Activated CD4-positive, CD25-positive, alpha-beta regulatory T cell treated with anti-CD3 and anti-CD28 coated beads, Interleukin-2, amount 50 U/mL, for 16 hours (primary cell): Measurements from ENCODE around the gene EEF1A2.
A peak's percentile ranks its signal among the peaks of the same experiment; 100 is the strongest.

Experiments used
- DNase-seq: peaks from one replicate; pipeline ENCODE4 v3.0.0-alpha.2; 2020; ENCODE audit warnings: low read depth, low spot score

The EEF1A2 gene

DNA sequence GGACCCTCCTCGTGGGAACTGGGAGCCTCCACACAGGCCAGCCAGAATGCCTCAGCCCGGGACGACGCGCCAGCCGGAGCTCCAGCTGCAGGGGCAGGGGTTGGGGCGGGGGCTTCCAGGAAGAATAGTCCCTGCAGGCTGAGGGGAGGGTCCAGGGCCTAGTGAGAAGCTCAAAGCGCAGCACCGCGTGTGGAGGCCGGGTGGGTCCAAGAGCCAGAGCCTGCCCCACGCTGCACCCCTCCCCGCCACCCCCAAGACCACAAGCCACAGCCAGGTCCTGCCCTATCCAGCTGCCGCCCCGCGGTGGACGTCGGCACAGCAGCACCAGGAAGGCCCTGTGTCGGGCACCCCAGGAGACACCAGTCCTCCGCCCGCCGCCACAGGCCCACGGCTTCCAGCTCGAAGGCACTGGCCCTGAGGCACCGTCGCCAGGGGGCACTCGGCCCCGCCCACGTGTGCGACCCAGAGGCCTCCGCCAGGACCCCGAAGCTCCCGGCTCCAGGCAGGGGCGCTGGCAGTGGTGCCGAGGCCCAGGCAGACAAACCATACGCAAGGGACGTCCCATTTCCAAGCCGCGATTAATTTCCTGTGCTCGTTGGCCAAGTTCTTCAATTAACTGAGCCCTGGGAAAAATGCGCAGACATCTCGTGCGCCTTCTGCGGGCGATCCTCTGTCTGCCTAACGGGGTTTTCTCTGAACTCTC, 45.9 kb downstream of the EEF1A2 start:
- DNase-seq = no peak

DNA sequence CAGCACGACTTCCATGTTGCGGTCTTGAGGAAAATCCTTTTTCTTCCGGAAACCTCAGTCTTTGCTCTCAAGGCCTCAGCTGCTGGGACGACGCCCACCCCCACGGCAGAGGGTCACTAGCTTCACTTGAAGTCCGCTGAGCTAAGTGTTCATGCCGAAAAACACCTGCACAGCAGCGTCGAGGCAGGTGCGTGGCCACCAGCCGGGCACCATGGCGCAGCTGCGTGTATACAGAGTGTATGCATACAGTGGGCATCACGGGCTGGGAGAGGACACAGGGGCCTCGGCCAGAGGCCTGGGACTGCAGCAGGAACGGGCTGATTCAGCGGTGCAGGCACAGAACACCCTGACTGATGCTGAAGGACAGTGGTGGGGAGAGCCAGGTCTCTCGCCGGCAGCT, 46.5 kb downstream of the EEF1A2 start:
- no peak for DNase-seq

DNA sequence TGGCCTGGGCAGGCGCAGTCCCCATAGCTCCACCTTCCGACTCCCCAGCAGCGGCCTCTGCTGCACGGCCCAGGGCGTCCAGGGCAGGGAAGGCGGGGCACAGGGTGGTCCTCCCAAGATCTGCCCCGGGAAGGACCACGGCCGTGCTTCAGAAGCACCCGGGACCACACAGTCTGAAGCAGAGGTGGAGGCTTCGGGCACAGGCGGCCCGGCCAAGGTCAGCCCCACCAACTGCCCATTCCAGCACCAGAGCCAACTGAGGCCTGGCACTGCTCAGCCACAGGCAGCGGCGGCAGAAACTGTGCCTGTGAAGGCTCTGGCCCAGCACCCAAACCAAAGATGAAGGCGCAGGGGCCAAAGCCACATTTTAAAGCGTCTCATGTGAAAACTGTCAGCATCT, 47.1 kb downstream of the EEF1A2 start:
- DNase-seq = no peak

GRCh38 chr20:63449796-63450730, 48.8 kb downstream of the EEF1A2 start:
- no peak for DNase-seq

- DNase-seq = no peak
Observed at GRCh38 chr20:63449025-63449424, 49.9 kb downstream of the EEF1A2 start.

DNA sequence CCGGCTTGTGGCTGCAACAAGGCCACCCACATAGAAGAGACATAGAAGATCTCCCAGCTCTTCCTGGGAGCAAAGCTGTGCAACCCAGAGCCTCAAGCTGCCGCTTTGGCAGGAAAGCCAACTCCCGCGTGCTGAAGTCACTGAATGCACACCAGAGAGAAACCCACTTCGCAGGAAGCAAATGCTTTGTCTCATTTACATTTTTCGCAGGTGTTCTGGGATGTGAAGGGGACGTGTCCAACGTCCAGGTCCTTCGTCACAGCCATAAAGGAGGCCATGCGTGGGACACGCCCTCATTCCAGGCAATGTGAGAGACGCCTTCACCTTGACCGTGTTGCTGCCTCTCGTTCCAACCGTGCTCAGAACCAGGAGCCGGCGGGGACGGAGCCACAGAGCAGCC, 50.9 kb downstream of the EEF1A2 start:
- no peak for DNase-seq

GRCh38 chr20:63447320-63447719, 51.6 kb downstream of the EEF1A2 start:
- DNase-seq = no peak

GRCh38 chr20:63446216-63447024, 52.5 kb downstream of the EEF1A2 start:
- DNase-seq = no peak

- DNase-seq = no peak
Observed at GRCh38 chr20:63445075-63445734, 53.7 kb downstream of the EEF1A2 start.

GRCh38 chr20:63444548-63444947, 54.3 kb downstream of the EEF1A2 start:
- DNase-seq = no peak

DNA sequence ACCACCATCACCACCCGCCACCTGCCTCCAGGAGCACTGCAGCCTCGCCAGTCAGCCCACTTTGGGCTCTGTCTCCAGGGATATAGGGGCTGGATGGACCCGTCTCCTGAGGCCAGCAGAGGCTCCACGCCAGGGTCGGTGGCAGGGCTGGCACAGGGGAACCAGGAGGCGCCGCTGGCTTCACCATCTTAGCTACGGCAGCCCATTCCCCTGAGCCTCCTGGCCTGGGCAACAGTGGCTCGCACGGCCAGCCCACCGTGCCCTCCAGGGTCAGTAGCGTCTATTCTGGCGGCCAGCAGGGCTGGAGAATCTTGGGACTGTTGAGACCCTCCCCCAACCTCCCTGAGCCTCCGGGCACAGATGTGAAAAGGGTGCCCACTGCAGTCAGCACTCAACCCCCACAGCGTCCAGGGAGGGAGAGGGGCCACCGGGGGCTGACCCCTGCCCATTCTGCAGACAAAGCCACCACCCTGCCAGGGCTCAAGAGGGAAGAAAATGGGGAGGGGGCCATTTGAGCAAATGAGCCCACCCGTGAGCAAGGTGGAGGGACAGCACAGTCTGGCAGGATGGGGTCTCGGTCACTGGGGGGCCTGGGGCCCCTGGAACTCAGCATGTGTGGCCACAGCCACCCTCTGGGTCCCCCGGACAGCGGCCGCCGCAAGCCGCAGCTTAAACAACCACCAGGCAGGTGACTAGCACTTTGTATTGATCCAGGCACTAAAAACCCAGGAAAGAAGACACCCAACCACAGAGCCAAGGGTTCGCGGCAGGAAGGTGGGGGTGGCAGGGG, 55.1 kb downstream of the EEF1A2 start:
- no peak for DNase-seq

DNA sequence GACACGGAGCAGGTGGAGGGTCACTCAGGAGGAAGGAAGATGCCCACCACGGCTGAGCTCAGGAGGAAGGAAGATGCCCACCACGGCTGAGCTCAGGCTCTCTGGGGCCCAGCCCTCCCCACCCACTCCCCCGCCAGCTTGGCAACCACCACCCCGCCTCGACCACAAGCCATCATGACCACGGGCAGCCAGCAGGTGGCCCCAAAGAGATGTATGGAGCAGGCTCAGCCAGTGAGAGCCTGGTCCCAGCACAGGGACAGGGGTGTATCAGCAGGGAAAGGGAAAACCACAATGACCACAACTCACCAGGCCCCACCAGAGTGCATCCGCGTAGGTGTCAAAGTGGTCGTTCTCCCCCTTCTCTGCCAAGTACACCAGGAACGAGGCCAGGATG, 56.8 kb downstream of the EEF1A2 start:
- DNase-seq = peak; percentile 17

- DNase-seq = no peak
Observed at GRCh38 chr20:63441136-63442099, 57.5 kb downstream of the EEF1A2 start.

GRCh38 chr20:63440366-63440955, 58.4 kb downstream of the EEF1A2 start:
- no peak for DNase-seq

GRCh38 chr20:63439866-63440265, 59.0 kb downstream of the EEF1A2 start:
- no peak for DNase-seq

GRCh38 chr20:63438121-63438520, 60.8 kb downstream of the EEF1A2 start:
- no peak for DNase-seq
